CD4-positive, alpha-beta T cell treated with Interleukin-2 at 100 ng/mL for 4 hours (primary cell): ENCODE results near the gene MDM1.

Experiments used
- DNase-seq: peaks from one replicate; pipeline ENCODE4 v3.0.0-alpha.2; 2020; ENCODE audit warnings: low spot score

Gene MDM1

DNA sequence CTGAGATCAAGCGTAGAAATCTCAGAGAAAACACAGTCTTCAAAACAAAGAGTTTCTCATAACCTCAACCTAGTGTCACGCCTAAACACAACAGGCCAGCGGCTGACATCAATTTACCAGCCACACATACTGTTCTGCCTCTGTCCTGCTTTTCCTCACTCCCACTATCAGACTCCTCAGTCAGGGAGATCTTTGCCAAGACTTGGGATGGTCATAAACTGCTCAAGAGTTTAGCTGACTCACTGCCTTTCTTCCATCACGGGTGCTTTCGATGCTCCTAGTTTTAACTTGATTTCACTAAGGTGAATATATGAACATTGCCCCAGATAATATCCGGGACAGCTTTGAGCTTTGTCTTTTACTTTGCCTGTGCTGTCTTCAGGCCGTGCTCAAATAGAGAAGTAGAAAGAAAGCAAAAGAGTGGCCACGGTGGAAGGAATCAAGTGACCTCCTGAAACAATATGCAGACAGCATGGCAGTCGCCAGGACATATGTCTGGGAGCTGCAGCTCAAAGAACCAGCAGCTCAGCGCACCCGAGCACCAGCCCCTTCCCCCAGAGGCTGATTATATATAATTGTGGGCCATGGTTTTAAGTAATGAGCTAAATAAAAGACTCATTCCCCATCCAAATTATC, 12.1 kb downstream of the MDM1 start:
- DNase-seq, result no peak

DNA sequence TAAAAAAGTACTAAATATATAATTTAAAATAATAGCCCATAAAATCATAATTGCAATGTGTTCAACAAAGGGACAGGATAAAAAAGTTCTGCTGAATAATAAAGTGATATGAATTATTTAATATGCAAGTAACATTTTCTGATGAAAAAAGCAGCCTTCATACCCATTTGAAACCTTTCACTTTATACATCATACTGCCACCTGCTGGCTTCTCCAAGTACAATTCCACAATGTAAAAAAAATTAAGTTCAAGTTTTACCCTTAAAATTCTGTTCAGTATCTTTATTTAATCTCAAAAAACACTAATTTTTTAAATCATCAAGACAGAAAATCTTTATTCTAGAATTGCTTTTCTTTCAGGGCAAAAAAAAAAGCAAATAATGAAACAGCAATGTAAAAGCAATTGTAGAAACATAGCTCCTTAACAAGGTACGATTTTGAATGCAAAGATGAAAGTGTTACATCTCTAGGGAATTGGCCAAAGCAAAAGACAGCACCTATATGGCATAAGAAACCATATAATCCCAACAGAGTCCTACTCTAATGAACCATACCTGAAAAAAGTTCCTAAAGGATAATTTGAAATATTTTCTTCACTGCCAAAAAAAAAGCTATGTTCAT, 15.0 kb downstream of the MDM1 start:
- DNase-seq, result peak; percentile 67

DNA sequence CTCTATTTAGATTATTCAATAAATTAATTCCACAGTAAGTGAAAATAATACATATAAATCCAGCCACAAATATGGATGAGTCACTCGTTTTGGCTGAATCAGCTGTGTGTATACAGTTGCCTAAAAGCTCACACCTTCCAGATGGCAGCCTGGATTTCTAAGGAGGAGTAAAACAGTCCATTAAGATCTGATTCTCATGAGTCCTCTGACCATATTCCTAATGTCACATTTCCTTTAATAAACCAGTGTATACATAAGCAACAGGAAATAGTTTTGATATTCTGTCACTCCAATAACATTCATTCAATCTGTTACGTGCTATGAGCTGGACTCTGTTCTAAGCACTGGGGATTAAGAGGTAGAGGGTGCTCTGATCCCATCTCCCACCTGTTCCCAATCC, 21.8 kb downstream of the MDM1 start:
- no peak for DNase-seq

DNA sequence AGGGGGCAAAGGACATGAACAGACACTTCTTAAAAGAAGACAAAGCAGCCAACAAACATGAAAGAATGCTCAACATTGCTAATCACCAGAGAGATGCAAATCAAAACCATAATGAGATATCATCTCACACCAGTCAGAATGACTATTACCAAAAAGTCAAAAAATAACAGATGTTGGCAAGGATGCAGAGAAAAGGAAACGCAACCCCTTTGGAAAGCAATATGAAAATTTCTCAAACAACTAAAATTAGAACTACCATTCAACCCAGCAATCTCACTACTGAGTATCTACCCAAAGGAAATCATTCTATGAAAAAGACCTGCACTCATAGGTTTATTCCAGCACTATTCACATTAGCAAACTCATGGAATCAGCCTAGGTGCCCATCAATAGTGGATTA, 25.6 kb downstream of the MDM1 start:
- no peak for DNase-seq

- no peak for DNase-seq
Measured at GRCh38 chr12:68305278-68305677, 26.9 kb downstream of the MDM1 start.

- no peak for DNase-seq
Measured at GRCh38 chr12:68304626-68305025, 27.5 kb downstream of the MDM1 start.

- no peak for DNase-seq
Measured at GRCh38 chr12:68303850-68304249, 28.3 kb downstream of the MDM1 start.

GRCh38 chr12:68297929-68298328, 34.2 kb downstream of the MDM1 start:
- no peak for DNase-seq

- DNase-seq, result no peak
Measured at GRCh38 chr12:68294251-68294650, 37.9 kb downstream of the MDM1 start.

DNA sequence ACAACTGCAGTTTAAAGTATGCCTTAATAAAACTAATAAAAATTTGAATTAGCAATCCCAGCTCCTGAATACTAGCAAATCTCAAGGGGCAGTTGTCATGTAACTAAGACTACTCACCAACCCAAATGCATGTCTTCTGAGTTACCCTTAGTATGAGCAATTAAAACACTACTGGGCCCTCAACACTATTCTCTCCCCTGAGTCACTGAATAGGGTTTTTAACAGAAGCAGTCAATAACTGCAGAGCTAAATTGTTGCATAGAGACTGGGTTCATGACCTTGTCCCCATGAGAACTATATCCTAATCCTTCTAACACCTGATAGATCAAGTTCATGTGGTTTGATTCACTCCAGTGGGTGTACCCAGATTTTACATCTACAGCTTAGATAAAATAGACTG, 38.8 kb downstream of the MDM1 start:
- no peak for DNase-seq

GRCh38 chr12:68292151-68292943, 39.8 kb downstream of the MDM1 start:
- no peak for DNase-seq

DNA sequence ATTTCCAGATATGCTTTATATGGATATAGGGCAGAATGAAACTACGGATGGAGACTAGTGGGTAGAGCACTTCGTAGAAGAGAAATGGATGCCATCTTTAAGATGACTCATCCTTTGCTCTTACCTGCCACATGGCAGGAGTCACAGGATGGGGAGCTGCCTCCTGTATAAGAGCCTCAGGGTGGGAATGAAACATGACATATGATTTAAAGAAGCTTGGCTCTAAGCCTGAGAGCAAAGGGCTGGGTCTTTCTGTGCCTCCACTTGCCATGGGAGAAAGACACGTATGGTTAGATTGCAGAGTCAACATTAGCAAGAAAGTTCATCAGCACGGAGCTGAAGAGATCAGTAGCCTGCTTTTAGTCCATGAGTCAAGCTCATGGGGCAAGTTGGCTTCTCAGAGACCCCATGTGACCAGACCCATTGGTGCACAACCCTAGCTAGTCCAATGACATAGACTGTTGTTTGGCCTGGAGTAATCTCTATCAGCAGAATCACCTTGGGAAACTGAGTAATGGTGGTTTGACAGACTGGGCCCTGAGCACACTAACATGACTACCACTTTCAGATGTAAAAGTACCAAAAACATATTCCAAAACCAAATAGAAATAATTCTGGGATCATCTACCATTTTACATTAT, 40.6 kb downstream of the MDM1 start:
- no peak for DNase-seq

DNA sequence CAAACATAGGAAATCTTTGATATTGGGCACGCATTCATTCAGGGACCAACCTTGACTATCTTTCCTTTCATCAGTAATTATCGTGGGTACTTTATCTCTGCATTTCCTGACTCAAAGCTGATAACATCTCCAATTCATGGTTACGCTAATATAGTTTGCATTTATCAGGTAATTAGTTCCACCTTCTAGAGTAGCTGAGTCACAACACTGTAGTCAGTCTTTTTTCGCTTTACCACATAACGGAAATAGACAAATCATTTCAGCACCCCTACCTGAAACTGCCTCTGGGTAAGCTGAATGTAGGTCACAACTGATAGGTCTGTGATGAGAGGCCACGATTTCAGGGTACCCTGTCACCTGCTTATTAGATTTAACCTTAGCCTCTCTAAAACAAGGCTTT, 42.0 kb downstream of the MDM1 start:
- peak; percentile 72 for DNase-seq

DNA sequence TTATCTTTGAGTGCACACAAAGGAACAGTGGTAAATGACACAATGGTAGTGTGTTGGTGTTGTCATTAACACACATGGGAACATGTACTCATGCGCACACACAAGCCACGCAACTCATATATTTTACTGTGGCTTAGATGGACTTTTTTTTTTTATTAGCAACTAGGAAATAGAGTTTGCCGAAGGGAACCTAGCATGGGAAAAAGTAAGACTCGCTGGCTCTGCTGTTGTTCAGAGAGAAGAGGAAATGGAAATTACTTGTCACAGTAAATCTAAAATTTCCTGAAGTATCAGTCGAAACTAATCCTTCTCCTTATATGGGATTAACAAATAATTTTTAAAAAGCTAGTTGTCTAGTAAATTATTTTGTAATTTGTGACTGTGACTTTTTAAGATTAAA, 45.1 kb downstream of the MDM1 start:
- no peak for DNase-seq

DNA sequence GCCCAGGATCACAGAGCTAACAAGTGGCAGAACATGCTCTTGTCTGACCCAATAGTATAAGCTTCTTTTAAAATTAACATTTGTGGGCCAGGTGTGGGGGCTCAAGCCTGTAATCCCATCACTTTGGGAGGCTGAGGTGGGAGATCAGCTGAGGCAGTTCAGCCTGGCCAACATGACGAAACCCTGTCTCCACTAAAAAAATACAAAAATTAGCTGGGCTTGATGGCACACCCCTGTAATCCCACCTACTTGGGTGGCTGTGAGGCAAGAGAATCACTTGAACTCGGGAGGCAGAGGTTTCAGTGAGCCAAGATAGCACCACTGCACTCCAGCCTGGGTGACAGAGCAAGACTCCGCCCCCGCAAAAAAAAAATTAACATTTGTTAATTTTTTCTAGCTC, 45.8 kb downstream of the MDM1 start:
- DNase-seq, result no peak

- DNase-seq, result no peak
Measured at GRCh38 chr12:68285541-68285940, 46.6 kb downstream of the MDM1 start.

- no peak for DNase-seq
Measured at GRCh38 chr12:68281322-68282077, 50.7 kb downstream of the MDM1 start.

DNA sequence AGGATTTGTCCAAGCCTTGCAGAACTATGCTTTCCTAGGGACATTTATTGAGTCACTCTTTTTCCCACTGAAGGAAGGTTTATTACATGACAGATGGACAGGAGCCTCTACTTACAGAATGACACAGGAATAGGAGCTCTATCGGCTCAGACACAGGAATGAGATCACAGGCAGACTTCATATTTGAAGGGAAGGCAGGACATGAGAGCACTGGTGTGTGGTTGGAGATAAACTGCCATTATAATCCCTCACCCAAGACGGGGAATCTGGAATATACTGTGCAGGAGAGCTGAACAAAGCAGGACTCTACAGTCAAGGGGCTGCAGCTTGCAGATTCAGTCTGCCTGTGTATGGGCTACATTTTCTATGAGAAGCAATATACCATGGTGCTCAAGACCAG, 51.9 kb downstream of the MDM1 start:
- DNase-seq, result no peak

DNA sequence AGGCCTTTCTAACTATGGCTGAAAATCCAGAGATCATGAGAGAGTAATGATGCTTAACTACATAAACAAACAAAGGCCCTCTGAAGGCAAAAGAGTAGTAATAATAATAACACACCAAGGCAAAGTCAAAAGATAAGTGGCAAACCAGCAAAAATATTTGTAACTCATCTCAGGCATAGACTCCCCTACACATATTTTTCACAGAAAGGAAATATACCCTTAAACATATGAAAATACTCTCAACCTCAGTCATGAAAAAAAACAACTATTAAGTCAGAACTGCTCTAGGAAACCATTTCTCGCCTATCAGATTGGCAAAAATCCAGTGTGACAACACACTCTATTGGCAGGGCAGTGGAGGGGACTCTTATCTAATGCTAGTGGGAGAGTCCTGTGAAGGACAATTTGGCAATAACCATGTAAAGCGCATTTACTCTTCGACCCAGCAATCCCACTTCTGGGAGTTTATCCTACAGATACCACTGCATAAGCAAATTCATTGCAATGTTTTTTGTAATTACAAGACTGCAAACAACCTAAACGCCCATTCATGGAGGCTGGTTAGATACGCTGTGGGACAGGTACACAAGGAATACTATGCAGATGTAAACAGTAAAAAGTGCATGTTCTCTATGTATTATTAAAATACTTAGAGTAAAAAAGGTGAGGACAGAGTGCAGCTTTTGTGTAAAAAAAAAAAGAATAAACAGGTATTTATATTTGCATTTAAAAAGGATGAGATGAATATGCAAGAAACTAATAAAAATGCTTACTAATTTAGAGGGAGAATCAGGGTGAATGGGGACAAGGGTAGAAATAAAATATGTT, 52.7 kb downstream of the MDM1 start:
- no peak for DNase-seq

- no peak for DNase-seq
Measured at GRCh38 chr12:68276402-68276930, 55.7 kb downstream of the MDM1 start.

DNA sequence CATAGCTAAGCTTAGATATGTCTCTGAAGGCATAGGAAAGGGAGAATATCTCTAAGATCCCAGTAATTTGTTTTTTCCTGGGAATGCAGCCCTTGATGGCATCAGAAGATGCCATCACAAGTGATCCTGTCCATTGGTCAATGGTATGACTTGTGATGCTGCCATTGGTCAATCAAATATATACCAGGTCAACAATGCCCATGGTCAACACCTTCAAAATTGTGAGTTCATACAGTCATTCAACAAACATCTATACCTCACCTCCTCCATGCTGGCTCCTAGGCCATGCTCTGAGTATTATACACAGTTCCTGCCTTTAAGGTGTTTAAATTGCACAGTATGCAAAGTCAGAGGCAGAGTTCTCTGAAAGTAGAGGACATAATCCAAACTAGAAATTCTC, 59.4 kb downstream of the MDM1 start:
- DNase-seq, result no peak
